Heart left ventricle (tissue), 16 donors: ENCODE data around the gene TBC1D5. TPM values are rescaled to one million over a fixed set of nuclear protein-coding genes. Genes with fewer than 3 reads are reported as not detected.

Experiments
- ATAC-seq, 4 donors: fragments of 200-7000 bp; cut with Tn5 transposase; one replicate each; pipeline ENCODE4 v1.9.1; 2020 to 2022; ENCODE audit warnings: moderate library complexity in 4 of 4, mild to moderate bottlenecking in 3 of 4, moderate number of reproducible peaks in 1 of 4
- DNase-seq, 5 donors: peaks; one replicate each; pipeline ENCODE4 v3.0.0-alpha.2; 2020
- H3K27ac ChIP-seq, 12 donors: fragments of 200-600 bp; sonication (generic) in 4 of 12; one replicate each; pipeline versions ENCODE4 v1.5.0 to v1.8.0; 2016 to 2022; ENCODE audit warnings: mild to moderate bottlenecking in 2 of 12
- H3K27me3 ChIP-seq, 9 donors: fragments of 200-600 bp; sonication (generic) in 2 of 9; one replicate each; pipeline versions ENCODE4 v1.5.1 to v1.8.0; 2016 to 2022; ENCODE audit warnings: mild to moderate bottlenecking in 3 of 9
- H3K36me3 ChIP-seq, 9 donors: fragments of 200-600 bp; sonication (generic) in 2 of 9; one replicate each; pipeline versions ENCODE4 v1.5.0 to v1.8.0; 2018 to 2022; ENCODE audit warnings: mild to moderate bottlenecking in 2 of 9
- H3K4me1 ChIP-seq, 12 donors: fragments of 200-600 bp; sonication (generic) in 4 of 12; one replicate each; pipeline versions ENCODE4 v1.5.0 to v1.8.0; 2016 to 2022; ENCODE audit warnings: mild to moderate bottlenecking in 3 of 12
- H3K4me3 ChIP-seq, 12 donors: fragments of 200-600 bp; sonication (generic) in 4 of 12; one replicate each; pipeline versions ENCODE4 v1.5.0 to v1.8.0; 2017 to 2022; ENCODE audit warnings: mild to moderate bottlenecking in 9 of 12, moderate library complexity in 4 of 12
- H3K9me3 ChIP-seq, 12 donors: fragments of 200-600 bp; sonication (generic) in 4 of 12; one replicate each; pipeline versions ENCODE4 v1.5.0 to v1.8.0; 2016 to 2022; ENCODE audit warnings: mild to moderate bottlenecking in 1 of 12
- CTCF ChIP-seq, 12 donors: fragments of 200-600 bp; sonication (generic) in 4 of 12; IDR thresholded peaks; one replicate each; pipeline versions ENCODE4 v1.5.0 to v1.8.0; 2018 to 2022; ENCODE audit warnings: antibody characterized with exemption in 12 of 12, mild to moderate bottlenecking in 5 of 12
- POLR2A ChIP-seq, 2 donors: fragments of 450-650 bp; IDR thresholded peaks; one replicate each; pipeline ENCODE4 v1.6.1; 2017; ENCODE audit warnings: antibody characterized with exemption in 2 of 2, mild to moderate bottlenecking in 2 of 2, moderate library complexity in 2 of 2
- WGBS, 4 donors: extraction: QIAGEN DNeasy Blood & Tissue Kit in 2 of 4; methylation state at CpG; one replicate each; pipeline versions ENCODE4 v1.1.5 to v1.1.7; 2013 to 2018; 5-methylcytosine and 5-hydroxymethylcytosine counted together
- intact Hi-C, 10 donors: fragments of 100-400 bp; cut with DNase I; formaldehyde crosslinking; loops; one replicate each; pipeline versions ENCODE4 v1.11.1 to v1.14.2; 2022
- polyA plus RNA-seq, 2 donors: library from polyadenylated mRNA; stranded (reverse); fragments of 200-250 nt; gene quantifications; one replicate each; pipeline ENCODE4 v1.2.3, GENCODE V29; 2013
- total RNA-seq, 9 donors: library from RNA; depleted of rRNA in 2 of 9; stranded (reverse); fragments of >200 nt in 2 of 9; fragmentation: NEBNext Ultra II Directional in 3 of 9; extraction: Animal tissue kit (Norgen Biotek cat#: 25700) in 3 of 9; gene quantifications; one replicate each; pipeline versions ENCODE4 v1.1.0 to v1.2.4, GENCODE V29; 2016 to 2023
- donor health status: ischemic (EF 13 %, LVEDD 7.1; RV severe dilation, severe dysfunction).
- donor health status: healthy with polysubstance abuse.
- donor health status: DM: no; HTN: yes; CAD: no.
- donor health status: DM: no; HTN: no; CAD: no.
- donor health status: ischemic (EF 25% LVEDD 6.9; RV normal size, moderate dysfunction).
- donor health status: ischemic (EF 25% LVEDD 5.7; RV mildly dilated, moderate dysfunction).
- donor health status: healthy.
- donor health status: DM: yes; HTN: yes; CAD: no.
- donor health status: ischemic (EF 35%, LVEDD 5.7; RV mildly dilated, moderate dysfunction).
- donor health status: nonischemic (EF 11% LVEDD 7.7; RV severe dilation, severe dysfunction).
- donor health status: DM: yes; HTN: yes; CAD: no.
- donor health status: PGD.
- donor health status: ischemic (EF 29% LVEDD 5.4; RV normal size, mild dysfunction).
- donor health status: nonischemic (EF 23%, LVEDD 6.1; RV moderate dilation, normal function).

TBC1D5 gene
- total and polyA plus RNA-seq, 11 donors: 5.8 to 48.3 (median 31.1) TPM

- H3K27ac ChIP-seq: no peak overlapping the region
- no peaks in the 10 kb centered on the region for H3K9me3 ChIP-seq
- no peaks in the 10 kb centered on the region for H3K4me1 ChIP-seq
- H3K36me3 ChIP-seq: peaks cover 0 to 25% (median 5%) of the 10 kb centered on the region in 9 donors
- intact Hi-C loops: no loop called here
- no peak overlapping the region for H3K4me3 ChIP-seq
- ATAC-seq: no peak
- TF ChIP-seq POLR2A (IDR thresholded peaks at IDR 0.05) (no peak), CTCF (IDR thresholded peaks at IDR 0.05) (no peak)
- WGBS, 4 donors: 93 to 96% (median 95%) methylated on average over 8 of the region's 8 CpGs
- no peaks in the 10 kb centered on the region for H3K27me3 ChIP-seq
- no peak for DNase-seq
These were observed 356.0 kb downstream of the TBC1D5 start for GRCh38 chr3:17386432-17386831.

GRCh38 chr3:17384567-17385296 lies 357.7 kb downstream of the TBC1D5 start:
- no peak for DNase-seq
- intact Hi-C loops: no loop called here
- ATAC-seq: no peak

GRCh38 chr3:17373304-17373703 lies 369.1 kb downstream of the TBC1D5 start:
- H3K4me3 ChIP-seq: no peak overlapping the region
- DNase-seq (no peak), ATAC-seq (no peak)
- H3K36me3 ChIP-seq: peaks cover 0 to 44% (median 17%) of the 10 kb centered on the region in 9 donors
- intact Hi-C loops: no loop called here
- H3K27me3 ChIP-seq: no peaks in the 10 kb centered on the region
- TF ChIP-seq POLR2A (IDR thresholded peaks at IDR 0.05): no peak
- TF ChIP-seq CTCF (IDR thresholded peaks at IDR 0.05): no peak
- no peak overlapping the region for H3K27ac ChIP-seq
- H3K9me3 ChIP-seq: no peaks in the 10 kb centered on the region
- WGBS, 4 donors: 98 to 100% (median 99%) methylated on average over 1 of the region's 1 CpG
- no peaks in the 10 kb centered on the region for H3K4me1 ChIP-seq

More at GRCh38 chr3:17384567-17385296, 357.7 kb downstream of the TBC1D5 start:
- Histone ChIP-seq H3K27me3 (no peaks in the 10 kb centered on the region), H3K9me3 (no peaks in the 10 kb centered on the region), H3K4me1 (no peaks in the 10 kb centered on the region), H3K36me3 (peaks cover 0 to 21% (median 5%) of the 10 kb centered on the region in 9 donors), H3K27ac (no peak overlapping the region), H3K4me3 (no peak overlapping the region)
- TF ChIP-seq CTCF (IDR thresholded peaks at IDR 0.05): no peak
- TF ChIP-seq POLR2A (IDR thresholded peaks at IDR 0.05): no peak
- WGBS, 4 donors: 79 to 95% (median 89%) methylated on average over 3 of the region's 3 CpGs

GRCh38 chr3:17372362-17373210 lies 369.8 kb downstream of the TBC1D5 start:
- no peak for DNase-seq
- no peak for TF ChIP-seq CTCF (IDR thresholded peaks at IDR 0.05)
- no peak for TF ChIP-seq POLR2A (IDR thresholded peaks at IDR 0.05)
- ATAC-seq: no peak
- no peak overlapping the region for H3K27ac ChIP-seq
- H3K9me3 ChIP-seq: no peaks in the 10 kb centered on the region
- H3K27me3 ChIP-seq: no peaks in the 10 kb centered on the region
- intact Hi-C loops: no loop called here
- WGBS, 4 donors: 85 to 91% (median 89%) methylated on average over 4 of the region's 4 CpGs
- H3K36me3 ChIP-seq: peaks cover 0 to 44% (median 17%) of the 10 kb centered on the region in 9 donors
- no peaks in the 10 kb centered on the region for H3K4me1 ChIP-seq
- no peak overlapping the region for H3K4me3 ChIP-seq
